Cardiac muscle cell (in vitro differentiated cells and primary cell): Measurements from ENCODE around the gene DYDC1. TPM values are rescaled to one million over a fixed set of nuclear protein-coding genes. Genes with fewer than 3 reads are reported as not detected.
"Not testable (repeated sequence)": the region's sequence is repeated elsewhere in the genome, so short reads cannot be mapped to it uniquely, and the experiment has no call there.

Experiments used
- DNase-seq, 2 donors: peaks; one replicate each; pipeline versions ENCODE4 v3.0.0 to v3.0.0-alpha.2; 2010 to 2017; ENCODE audit warnings: low read depth in 1 of 2, low spot score in 1 of 2
- H3K27ac ChIP-seq: fragments of 200-600 bp; sonication (generic); 2 replicates; pipeline ENCODE4 v1.5.1; 2016
- H3K27me3 ChIP-seq: fragments of 200-600 bp; sonication (generic); 2 replicates; pipeline ENCODE4 v1.6.0; 2016; ENCODE audit warnings: control low read depth
- H3K36me3 ChIP-seq: fragments of 200-600 bp; sonication (generic); 2 replicates; pipeline ENCODE4 v1.5.1; 2016; ENCODE audit warnings: control low read depth
- H3K4me1 ChIP-seq: fragments of 200-600 bp; sonication (generic); 2 replicates; pipeline ENCODE4 v1.8.1; 2017; ENCODE audit warnings: low read depth, mild to moderate bottlenecking, mixed run types
- H3K4me3 ChIP-seq: fragments of 200-600 bp; sonication (generic); 2 replicates; pipeline ENCODE4 v1.5.1; 2016; ENCODE audit warnings: mild to moderate bottlenecking
- H3K9me3 ChIP-seq: fragments of 200-600 bp; sonication (generic); 2 replicates; pipeline ENCODE4 v1.5.1; 2017; ENCODE audit warnings: low read depth, mild to moderate bottlenecking, control low read depth
- polyA plus RNA-seq: library from polyadenylated mRNA; unstranded; fragments of >200 nt; fragmentation: Nextera tagmentation; extraction: Ambion mirVana; gene quantifications from 2 replicates; pipeline ENCODE4 v1.2.1, GENCODE V29; 2016
- total RNA-seq: library from RNA; depleted of rRNA; stranded (reverse); fragments of >200 nt; gene quantifications from 2 replicates; pipeline ENCODE4 v1.2.3, GENCODE V29; 2016
- TF ChIP-seq, protein P1 (sequence below): IDR thresholded peaks from 2 replicates; pipeline ENCODE4 v1.5.1; 2012; ENCODE audit warnings: low read depth, mild to moderate bottlenecking, low read length

The DYDC1 gene
- total and polyA plus RNA-seq, 2 experiments from 2014 or later, result not detected

DNA sequence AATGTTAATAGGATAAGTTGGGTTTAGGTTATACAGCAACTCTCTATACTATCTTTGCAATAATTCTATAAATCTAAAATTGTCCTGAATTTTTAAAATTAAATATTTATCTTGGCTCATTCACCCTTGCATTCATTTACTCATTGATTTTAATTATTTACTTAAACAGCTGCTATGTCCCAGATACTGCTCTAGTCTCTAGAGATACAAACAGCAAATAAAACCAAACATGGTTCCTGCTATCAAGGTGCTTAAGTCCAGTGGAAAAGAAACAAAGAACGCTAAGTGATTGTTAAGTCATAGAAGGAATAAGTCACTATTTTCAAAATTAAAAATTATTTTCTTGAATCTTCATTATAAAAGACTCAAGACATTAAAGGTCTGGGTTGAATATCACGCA lies 37.2 kb downstream of the DYDC1 start:
- TF ChIP-seq, protein P1, sequence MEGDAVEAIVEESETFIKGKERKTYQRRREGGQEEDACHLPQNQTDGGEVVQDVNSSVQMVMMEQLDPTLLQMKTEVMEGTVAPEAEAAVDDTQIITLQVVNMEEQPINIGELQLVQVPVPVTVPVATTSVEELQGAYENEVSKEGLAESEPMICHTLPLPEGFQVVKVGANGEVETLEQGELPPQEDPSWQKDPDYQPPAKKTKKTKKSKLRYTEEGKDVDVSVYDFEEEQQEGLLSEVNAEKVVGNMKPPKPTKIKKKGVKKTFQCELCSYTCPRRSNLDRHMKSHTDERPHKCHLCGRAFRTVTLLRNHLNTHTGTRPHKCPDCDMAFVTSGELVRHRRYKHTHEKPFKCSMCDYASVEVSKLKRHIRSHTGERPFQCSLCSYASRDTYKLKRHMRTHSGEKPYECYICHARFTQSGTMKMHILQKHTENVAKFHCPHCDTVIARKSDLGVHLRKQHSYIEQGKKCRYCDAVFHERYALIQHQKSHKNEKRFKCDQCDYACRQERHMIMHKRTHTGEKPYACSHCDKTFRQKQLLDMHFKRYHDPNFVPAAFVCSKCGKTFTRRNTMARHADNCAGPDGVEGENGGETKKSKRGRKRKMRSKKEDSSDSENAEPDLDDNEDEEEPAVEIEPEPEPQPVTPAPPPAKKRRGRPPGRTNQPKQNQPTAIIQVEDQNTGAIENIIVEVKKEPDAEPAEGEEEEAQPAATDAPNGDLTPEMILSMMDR, result no peak
- no peak for DNase-seq
- no peak overlapping the region for H3K4me3 ChIP-seq
- no peak overlapping the region for H3K27ac ChIP-seq
- no peaks in the 10 kb centered on the region for H3K9me3 ChIP-seq
- no peaks in the 10 kb centered on the region for H3K4me1 ChIP-seq
- no peaks in the 10 kb centered on the region for H3K27me3 ChIP-seq
- no peaks in the 10 kb centered on the region for H3K36me3 ChIP-seq

DNA sequence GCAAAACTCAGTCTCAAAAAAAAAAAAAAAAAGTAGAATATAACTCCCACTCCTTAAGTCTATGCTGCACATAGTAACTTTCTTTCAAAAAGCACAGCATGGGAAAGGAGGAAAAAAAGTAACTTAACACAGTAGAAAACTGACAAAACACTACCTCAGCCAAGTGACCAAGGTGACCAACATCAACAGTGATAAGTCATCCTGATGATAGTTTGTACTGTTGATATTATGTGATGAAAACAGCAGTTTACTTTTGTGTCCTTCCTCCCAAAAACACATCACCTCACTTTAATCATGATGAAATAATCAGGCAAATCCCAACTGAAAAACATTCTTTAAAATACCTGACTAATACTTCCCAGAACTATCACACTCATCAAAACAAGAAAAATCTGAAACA lies 37.8 kb downstream of the DYDC1 start:
- Histone ChIP-seq H3K4me1 (no peaks in the 10 kb centered on the region), H3K4me3 (no peak overlapping the region), H3K36me3 (no peaks in the 10 kb centered on the region), H3K9me3 (no peaks in the 10 kb centered on the region), H3K27me3 (no peaks in the 10 kb centered on the region), H3K27ac (no peak overlapping the region)
- TF ChIP-seq, protein P1, result no peak
- DNase-seq, result no peak

DNA sequence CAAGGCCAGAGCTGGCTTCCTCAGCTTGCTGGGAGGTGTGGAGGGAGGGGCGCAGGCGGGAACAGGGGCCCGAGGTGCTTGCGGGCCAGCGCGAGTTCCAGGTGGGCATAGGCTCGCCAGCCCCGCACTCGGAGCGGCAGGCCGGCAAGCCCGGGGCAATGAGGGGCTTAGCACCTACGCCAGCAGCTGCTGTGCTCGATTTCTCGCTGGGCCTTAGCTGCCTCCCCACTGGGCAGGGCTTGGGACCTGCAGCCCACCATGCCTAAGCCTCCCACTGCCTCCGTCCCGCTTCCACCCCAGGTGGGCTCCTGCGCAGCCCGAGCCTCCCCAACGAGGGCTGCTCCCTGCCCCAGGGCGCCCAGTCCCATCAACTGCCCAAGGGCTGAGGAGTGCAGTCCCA lies 41.2 kb downstream of the DYDC1 start:
- Histone ChIP-seq H3K4me1 (no peaks in the 10 kb centered on the region), H3K9me3 (no peaks in the 10 kb centered on the region), H3K27me3 (no peaks in the 10 kb centered on the region), H3K36me3 (no peaks in the 10 kb centered on the region), H3K4me3 (no peak overlapping the region), H3K27ac (no peak overlapping the region)
- TF ChIP-seq, protein P1, result no peak
- no peak for DNase-seq

DNA sequence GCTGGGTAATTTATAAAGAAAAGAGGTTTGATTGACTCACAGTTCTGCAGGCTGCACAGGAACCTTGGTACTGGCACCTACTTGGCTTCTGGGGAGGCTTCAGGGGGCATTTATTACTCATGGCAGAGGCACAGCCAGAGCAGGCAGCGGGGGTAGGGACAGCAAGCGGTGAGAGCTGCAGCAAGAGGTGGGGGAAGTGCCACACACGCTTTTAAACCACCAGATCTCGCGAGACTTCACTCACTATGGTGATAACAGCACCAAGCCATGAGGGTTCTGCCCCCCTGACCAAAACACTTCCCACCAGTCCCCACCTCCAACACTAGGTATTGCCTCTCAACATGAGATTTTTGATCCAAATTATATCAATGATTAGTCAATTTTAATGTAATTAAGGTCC lies 43.0 kb downstream of the DYDC1 start:
- Histone ChIP-seq H3K4me3 (no peak overlapping the region), H3K9me3 (no peaks in the 10 kb centered on the region), H3K36me3 (no peaks in the 10 kb centered on the region), H3K4me1 (no peaks in the 10 kb centered on the region), H3K27ac (no peak overlapping the region), H3K27me3 (no peaks in the 10 kb centered on the region)
- DNase-seq, result no peak
- TF ChIP-seq, protein P1, result no peak

DNA sequence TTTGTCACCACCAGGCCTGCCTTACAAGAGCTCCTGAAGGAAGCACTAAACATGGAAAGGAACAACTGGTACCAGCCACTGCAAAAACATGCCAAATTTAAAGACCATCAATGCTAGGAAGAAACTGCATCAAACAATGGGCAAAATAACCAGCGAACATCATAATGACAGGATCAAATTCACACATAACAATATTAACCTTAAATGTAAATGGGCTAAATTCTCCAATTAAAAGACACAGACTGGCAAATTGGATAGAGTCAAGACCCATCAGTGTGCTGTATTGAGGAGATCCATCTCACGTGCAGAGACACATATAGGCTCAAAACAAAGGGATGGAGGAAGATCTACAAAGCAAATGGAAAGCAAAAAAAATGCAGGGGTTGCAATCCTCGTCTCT lies 50.6 kb downstream of the DYDC1 start:
- not testable (repeated sequence) for H3K27me3 ChIP-seq, H3K9me3 ChIP-seq, H3K27ac ChIP-seq, H3K4me1 ChIP-seq, H3K4me3 ChIP-seq, H3K36me3 ChIP-seq, DNase-seq

DNA sequence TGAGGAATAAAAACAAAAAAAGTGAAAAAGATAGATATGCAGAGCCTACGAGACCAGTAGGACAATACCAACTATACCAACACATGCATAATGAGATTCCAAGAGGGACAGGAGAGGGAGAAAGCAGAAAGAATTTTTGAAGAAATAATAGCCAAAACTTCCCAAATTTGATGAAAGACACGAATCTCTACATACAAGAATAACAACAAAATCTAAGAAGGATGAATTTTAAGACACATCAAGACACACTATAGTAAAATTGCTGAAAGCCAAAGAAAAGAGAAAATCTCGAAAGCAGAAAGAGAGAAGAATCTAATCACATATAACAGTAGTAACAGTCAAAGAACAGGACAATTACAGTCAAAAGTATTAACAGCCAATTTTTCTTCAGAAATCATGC lies 59.6 kb downstream of the DYDC1 start:
- H3K27me3 ChIP-seq, result no peaks in the 10 kb centered on the region
- TF ChIP-seq, protein P1, result no peak
- no peak overlapping the region for H3K27ac ChIP-seq
- H3K4me1 ChIP-seq, result no peaks in the 10 kb centered on the region
- H3K9me3 ChIP-seq, result no peaks in the 10 kb centered on the region
- no peak overlapping the region for H3K4me3 ChIP-seq
- H3K36me3 ChIP-seq, result no peaks in the 10 kb centered on the region
- no peak for DNase-seq
